Measurements from ENCODE around the gene PADI3.
A peak's percentile ranks its signal among the peaks of the same experiment; 100 is the strongest.

The PADI3 gene

GRCh38 chr1:17244821-17245740 lies 3.8 kb upstream of the PADI3 start:
- TF ChIP-seq CREB1 (IDR thresholded peaks at IDR 0.05; ENCODE audit: low read depth) (no peak), EP300 (IDR thresholded peaks at IDR 0.05; ENCODE audit: borderline replicate concordance) (no peak), FOXM1 (IDR thresholded peaks at IDR 0.05; ENCODE audit: borderline replicate concordance, low read depth) (no peak), RAD21 (IDR thresholded peaks at IDR 0.05; ENCODE audit: low read depth) (no peak), MAX (IDR thresholded peaks at IDR 0.05) (no peak)

- no peak for TF ChIP-seq NFIC (IDR thresholded peaks at IDR 0.05)
- no peak for TF ChIP-seq TEAD4 (IDR thresholded peaks at IDR 0.05)
- no peak for TF ChIP-seq EGR1 (IDR thresholded peaks at IDR 0.05)
- no peak for TF ChIP-seq TCF12 (IDR thresholded peaks at IDR 0.05; ENCODE audit: low read depth)
Measured at GRCh38 chr1:17245816-17246325, 3.0 kb upstream of the PADI3 start.

DNA sequence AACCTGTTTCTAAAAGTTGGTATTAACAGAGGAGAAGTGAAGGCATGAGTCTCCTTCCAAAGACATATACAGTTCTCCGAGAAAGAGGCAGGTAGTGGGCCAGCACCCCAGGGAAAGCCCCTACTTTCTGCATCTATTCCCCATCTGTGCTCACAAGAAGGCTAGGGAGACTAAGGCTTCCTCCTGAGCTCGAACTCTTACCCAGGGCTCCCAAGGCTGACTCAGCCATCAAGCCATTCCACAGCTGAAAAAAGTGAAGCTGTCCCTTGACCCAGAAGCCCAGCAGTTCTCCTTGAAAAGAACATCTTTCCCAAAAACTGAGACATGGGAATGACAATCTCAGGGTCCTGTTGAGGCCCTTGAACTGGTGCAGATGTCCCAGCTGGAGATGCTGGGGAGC lies 1.9 kb upstream of the PADI3 start:
- TF ChIP-seq FOXM1 (IDR thresholded peaks at IDR 0.05; ENCODE audit: borderline replicate concordance, low read depth) (no peak), TEAD4 (IDR thresholded peaks at IDR 0.05) (no peak)

GRCh38 chr1:17250601-17251000 lies 1.7 kb downstream of the PADI3 start:
- peak; percentile 99 for TF ChIP-seq NFIC (IDR thresholded peaks at IDR 0.05)
- TF ChIP-seq MAX (IDR thresholded peaks at IDR 0.05): peak; percentile 89
- TF ChIP-seq EGR1 (IDR thresholded peaks at IDR 0.05): peak; percentile 25; the same call in 1 of the 2 replicates
- TF ChIP-seq, protein P1, sequence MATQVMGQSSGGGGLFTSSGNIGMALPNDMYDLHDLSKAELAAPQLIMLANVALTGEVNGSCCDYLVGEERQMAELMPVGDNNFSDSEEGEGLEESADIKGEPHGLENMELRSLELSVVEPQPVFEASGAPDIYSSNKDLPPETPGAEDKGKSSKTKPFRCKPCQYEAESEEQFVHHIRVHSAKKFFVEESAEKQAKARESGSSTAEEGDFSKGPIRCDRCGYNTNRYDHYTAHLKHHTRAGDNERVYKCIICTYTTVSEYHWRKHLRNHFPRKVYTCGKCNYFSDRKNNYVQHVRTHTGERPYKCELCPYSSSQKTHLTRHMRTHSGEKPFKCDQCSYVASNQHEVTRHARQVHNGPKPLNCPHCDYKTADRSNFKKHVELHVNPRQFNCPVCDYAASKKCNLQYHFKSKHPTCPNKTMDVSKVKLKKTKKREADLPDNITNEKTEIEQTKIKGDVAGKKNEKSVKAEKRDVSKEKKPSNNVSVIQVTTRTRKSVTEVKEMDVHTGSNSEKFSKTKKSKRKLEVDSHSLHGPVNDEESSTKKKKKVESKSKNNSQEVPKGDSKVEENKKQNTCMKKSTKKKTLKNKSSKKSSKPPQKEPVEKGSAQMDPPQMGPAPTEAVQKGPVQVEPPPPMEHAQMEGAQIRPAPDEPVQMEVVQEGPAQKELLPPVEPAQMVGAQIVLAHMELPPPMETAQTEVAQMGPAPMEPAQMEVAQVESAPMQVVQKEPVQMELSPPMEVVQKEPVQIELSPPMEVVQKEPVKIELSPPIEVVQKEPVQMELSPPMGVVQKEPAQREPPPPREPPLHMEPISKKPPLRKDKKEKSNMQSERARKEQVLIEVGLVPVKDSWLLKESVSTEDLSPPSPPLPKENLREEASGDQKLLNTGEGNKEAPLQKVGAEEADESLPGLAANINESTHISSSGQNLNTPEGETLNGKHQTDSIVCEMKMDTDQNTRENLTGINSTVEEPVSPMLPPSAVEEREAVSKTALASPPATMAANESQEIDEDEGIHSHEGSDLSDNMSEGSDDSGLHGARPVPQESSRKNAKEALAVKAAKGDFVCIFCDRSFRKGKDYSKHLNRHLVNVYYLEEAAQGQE (IDR thresholded peaks at IDR 0.05; ENCODE audit: low read depth): no peak
- no peak for TF ChIP-seq TAF1 (IDR thresholded peaks at IDR 0.05; ENCODE audit: low read depth)
- peak; percentile 81 for TF ChIP-seq EP300 (IDR thresholded peaks at IDR 0.05; ENCODE audit: borderline replicate concordance)
- TF ChIP-seq TCF12 (IDR thresholded peaks at IDR 0.05; ENCODE audit: low read depth): peak; percentile 87
- TF ChIP-seq ZBTB7A (IDR thresholded peaks at IDR 0.05; ENCODE audit: low read depth): peak; percentile 78
- 0 out of 2 replicates have a peak, but pooled peaks have one; percentile 7 for TF ChIP-seq YY1 (IDR thresholded peaks at IDR 0.05; ENCODE audit: low read depth)
- TF ChIP-seq, protein P2, sequence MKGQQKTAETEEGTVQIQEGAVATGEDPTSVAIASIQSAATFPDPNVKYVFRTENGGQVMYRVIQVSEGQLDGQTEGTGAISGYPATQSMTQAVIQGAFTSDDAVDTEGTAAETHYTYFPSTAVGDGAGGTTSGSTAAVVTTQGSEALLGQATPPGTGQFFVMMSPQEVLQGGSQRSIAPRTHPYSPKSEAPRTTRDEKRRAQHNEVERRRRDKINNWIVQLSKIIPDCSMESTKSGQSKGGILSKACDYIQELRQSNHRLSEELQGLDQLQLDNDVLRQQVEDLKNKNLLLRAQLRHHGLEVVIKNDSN (IDR thresholded peaks at IDR 0.05): peak; percentile 62
- TF ChIP-seq RAD21 (IDR thresholded peaks at IDR 0.05; ENCODE audit: low read depth): no peak

DNA sequence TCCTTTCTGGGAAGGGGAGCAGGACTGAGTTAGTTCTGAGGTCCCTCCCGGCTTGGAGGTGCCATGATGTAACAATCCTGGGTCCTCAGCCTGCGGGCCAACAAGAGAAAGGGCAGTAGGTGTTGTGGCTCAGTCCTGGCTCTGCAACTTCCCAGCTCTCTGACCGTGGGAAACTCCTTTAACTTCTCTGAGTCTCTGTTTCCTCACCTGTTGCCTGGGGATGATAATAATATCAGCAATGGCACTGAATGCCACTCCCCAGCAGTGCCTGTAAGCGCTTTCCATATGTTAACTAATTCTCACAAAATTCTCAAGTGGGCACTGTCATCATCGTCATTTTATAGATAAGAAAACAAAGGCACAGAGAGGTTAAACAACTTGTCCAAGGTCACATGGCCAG lies 2.3 kb downstream of the PADI3 start:
- TF ChIP-seq CREB1 (IDR thresholded peaks at IDR 0.05; ENCODE audit: low read depth) (no peak), YY1 (IDR thresholded peaks at IDR 0.05; ENCODE audit: low read depth) (no peak), FOXM1 (IDR thresholded peaks at IDR 0.05; ENCODE audit: borderline replicate concordance, low read depth) (no peak), MAX (IDR thresholded peaks at IDR 0.05) (no peak)
- TF ChIP-seq, protein P2 (IDR thresholded peaks at IDR 0.05): no peak; the same call in 1 of the 2 replicates

GRCh38 chr1:17251701-17252376 lies 2.9 kb downstream of the PADI3 start:
- no peak for TF ChIP-seq TEAD4 (IDR thresholded peaks at IDR 0.05)
- TF ChIP-seq MAX (IDR thresholded peaks at IDR 0.05): no peak
- TF ChIP-seq CREB1 (IDR thresholded peaks at IDR 0.05; ENCODE audit: low read depth): no peak
- no peak for TF ChIP-seq CEBPB (IDR thresholded peaks at IDR 0.05)
- TF ChIP-seq TAF1 (IDR thresholded peaks at IDR 0.05; ENCODE audit: low read depth): no peak
- no peak for TF ChIP-seq YY1 (IDR thresholded peaks at IDR 0.05; ENCODE audit: low read depth)
- TF ChIP-seq, protein P2 (IDR thresholded peaks at IDR 0.05): no peak
- no peak for TF ChIP-seq EP300 (IDR thresholded peaks at IDR 0.05; ENCODE audit: borderline replicate concordance)
- TF ChIP-seq EGR1 (IDR thresholded peaks at IDR 0.05): no peak

GRCh38 chr1:17255336-17255735 lies 6.4 kb downstream of the PADI3 start:
- TF ChIP-seq CREB1 (IDR thresholded peaks at IDR 0.05; ENCODE audit: low read depth) (no peak), CEBPB (IDR thresholded peaks at IDR 0.05) (no peak), MAX (IDR thresholded peaks at IDR 0.05) (no peak)
- TF ChIP-seq, protein P2 (IDR thresholded peaks at IDR 0.05): no peak
